Esophagus squamous epithelium (tissue), 5 donors: ENCODE data around the gene HNRNPL. TPM values are rescaled to one million over a fixed set of nuclear protein-coding genes. Genes with fewer than 3 reads are reported as not detected.
A peak's percentile ranks its signal among the peaks of the same experiment; 100 is the strongest.

ENCODE experiments used
- DNase-seq: peaks from one replicate; lab custom pipeline; 2025; lab: John Stamatoyannopoulos, UW
- H3K27ac ChIP-seq, 4 donors: fragments of 200-600 bp; sonication (generic); one replicate each; pipeline ENCODE4 v1.5.1; 2016 to 2019; ENCODE audit warnings: mild to moderate bottlenecking in 1 of 4
- H3K27me3 ChIP-seq, 4 donors: fragments of 200-600 bp; sonication (generic); 1 replicate in 3 of 4; 2 replicates in 1 of 4; pipeline versions ENCODE4 v1.5.1 to v1.6.0; 2017 to 2021; ENCODE audit warnings: antibody characterized with exemption in 1 of 4
- H3K36me3 ChIP-seq, 3 donors: fragments of 200-600 bp; sonication (generic); one replicate each; pipeline ENCODE4 v1.5.1; 2016 to 2019
- H3K4me1 ChIP-seq, 3 donors: fragments of 200-600 bp; sonication (generic); one replicate each; pipeline ENCODE4 v1.5.1; 2017 to 2019
- H3K4me3 ChIP-seq, 4 donors: fragments of 200-600 bp; sonication (generic); 1 replicate in 3 of 4; 2 replicates in 1 of 4; pipeline ENCODE4 v1.5.1; 2016 to 2019; ENCODE audit warnings: mild to moderate bottlenecking in 2 of 4, moderate library complexity in 1 of 4
- H3K9me3 ChIP-seq, 3 donors: fragments of 200-600 bp; sonication (generic); one replicate each; pipeline ENCODE4 v1.5.1; 2016 to 2019
- CTCF ChIP-seq, 6 experiments: fragments of 450-650 bp in 4 of 6; fragments of 200-600 bp in 2 of 6; sonication (generic) in 2 of 6; IDR thresholded peaks; one replicate each; pipeline ENCODE4 v1.5.1; 2016 to 2019; ENCODE audit warnings: antibody characterized with exemption in 6 of 6, mild to moderate bottlenecking in 4 of 6, moderate library complexity in 4 of 6
- POLR2A ChIP-seq, 4 donors: fragments of 450-650 bp; IDR thresholded peaks; one replicate each; pipeline ENCODE4 v1.6.1; 2017; ENCODE audit warnings: antibody characterized with exemption in 4 of 4, mild to moderate bottlenecking in 4 of 4, moderate library complexity in 3 of 4
- WGBS, 2 donors: methylation state at CpG; one replicate each; pipeline ENCODE4 v1.1.5; 2018; 5-methylcytosine and 5-hydroxymethylcytosine counted together
- intact Hi-C: fragments of 100-400 bp; cut with DNase I; formaldehyde crosslinking; loops from one replicate; pipeline ENCODE4 v1.15.0; 2022
- total RNA-seq, 4 donors: library from RNA; depleted of rRNA; stranded (reverse); fragments of >200 nt; gene quantifications; one replicate each; pipeline ENCODE4 v1.1.0, GENCODE V29; 2016
- donor health status: DM: yes; HTN: yes; CAD: no.

Gene HNRNPL
- total RNA-seq, 4 donors from 2014 or later, result 136 to 186 (median 167) TPM

- TF ChIP-seq POLR2A (IDR thresholded peaks at IDR 0.05) (no peak), CTCF (IDR thresholded peaks at IDR 0.05) (no peak)
- H3K27ac ChIP-seq, result no peak overlapping the region
- intact Hi-C loops, result no loop called here
- peaks cover 0 to 26% (median 12%) of the 10 kb centered on the region in 3 donors for H3K4me1 ChIP-seq
- no peak for DNase-seq
- peaks cover 0 to 76% (median 8%) of the 10 kb centered on the region in 3 donors for H3K36me3 ChIP-seq
- H3K27me3 ChIP-seq, result no peaks in the 10 kb centered on the region
- no peak overlapping the region for H3K4me3 ChIP-seq
- H3K9me3 ChIP-seq, result no peaks in the 10 kb centered on the region
- 95% methylated on average over 3 to 9 of the region's 19 CpGs for WGBS, 2 donors
Observed at GRCh38 chr19:38880882-38881609, 31.3 kb upstream of the HNRNPL start.

- no peak for TF ChIP-seq CTCF (IDR thresholded peaks at IDR 0.05)
- TF ChIP-seq POLR2A (IDR thresholded peaks at IDR 0.05), result no peak
- Histone ChIP-seq H3K9me3 (no peaks in the 10 kb centered on the region), H3K36me3 (peaks cover 0 to 68% (median 8%) of the 10 kb centered on the region in 3 donors), H3K4me1 (peaks cover 0 to 21% (median 12%) of the 10 kb centered on the region in 3 donors), H3K27me3 (no peaks in the 10 kb centered on the region), H3K4me3 (no peak overlapping the region), H3K27ac (no peak overlapping the region)
- 83 to 98% methylated on average over 1 to 6 of the region's 19 CpGs for WGBS, 2 donors
- no peak for DNase-seq
- intact Hi-C loops, result no loop called here
Observed at GRCh38 chr19:38880076-38880881, 30.5 kb upstream of the HNRNPL start.

- H3K36me3 ChIP-seq, result peaks cover 0 to 59% (median 8%) of the 10 kb centered on the region in 3 donors
- intact Hi-C loops, result no loop called here
- H3K27me3 ChIP-seq, result no peaks in the 10 kb centered on the region
- peak overlapping the region in 1 of 4 donors; percentile 63 for H3K27ac ChIP-seq
- peaks cover 0 to 21% (median 12%) of the 10 kb centered on the region in 3 donors for H3K4me1 ChIP-seq
- TF ChIP-seq CTCF (IDR thresholded peaks at IDR 0.05) (no peak), POLR2A (IDR thresholded peaks at IDR 0.05) (no peak)
- H3K9me3 ChIP-seq, result no peaks in the 10 kb centered on the region
- H3K4me3 ChIP-seq, result no peak overlapping the region
- WGBS, 2 donors, result 67 to 93% methylated on average over 3 to 5 of the region's 11 CpGs
- DNase-seq, result no peak
Observed at GRCh38 chr19:38879400-38879751, 29.6 kb upstream of the HNRNPL start.

- peaks cover 0 to 53% (median 8%) of the 10 kb centered on the region in 3 donors for H3K36me3 ChIP-seq
- TF ChIP-seq POLR2A (IDR thresholded peaks at IDR 0.05), result no peak
- TF ChIP-seq CTCF (IDR thresholded peaks at IDR 0.05), result no peak
- WGBS, 2 donors, result 57 to 79% methylated on average over 3 to 5 of the region's 16 CpGs
- peaks cover 0 to 24% (median 12%) of the 10 kb centered on the region in 3 donors for H3K4me1 ChIP-seq
- peak overlapping the region; percentile 52 to 82 (median 71) for H3K27ac ChIP-seq
- no peak for DNase-seq
- intact Hi-C loops, result no loop called here
- H3K9me3 ChIP-seq, result no peaks in the 10 kb centered on the region
- peak overlapping the region in 2 of 4 donors; percentile 21 to 52 for H3K4me3 ChIP-seq
- H3K27me3 ChIP-seq, result no peaks in the 10 kb centered on the region
Observed at GRCh38 chr19:38878575-38879399, 29.0 kb upstream of the HNRNPL start.
